Cerebellar cortex (tissue), 1 donor: ENCODE measurements around the gene GATAD1.
"Not testable (repeated sequence)": the region's sequence is repeated elsewhere in the genome, so short reads cannot be mapped to it uniquely, and the experiment has no call there.

Experiments
- DNase-seq: peaks from one replicate; pipeline ENCODE4 v3.0.0-alpha.2; 2015; ENCODE audit warnings: low spot score

Gene GATAD1

GRCh38 chr7:92483624-92484023 is 36.3 kb downstream of the GATAD1 start:
- not testable (repeated sequence) for DNase-seq

DNA sequence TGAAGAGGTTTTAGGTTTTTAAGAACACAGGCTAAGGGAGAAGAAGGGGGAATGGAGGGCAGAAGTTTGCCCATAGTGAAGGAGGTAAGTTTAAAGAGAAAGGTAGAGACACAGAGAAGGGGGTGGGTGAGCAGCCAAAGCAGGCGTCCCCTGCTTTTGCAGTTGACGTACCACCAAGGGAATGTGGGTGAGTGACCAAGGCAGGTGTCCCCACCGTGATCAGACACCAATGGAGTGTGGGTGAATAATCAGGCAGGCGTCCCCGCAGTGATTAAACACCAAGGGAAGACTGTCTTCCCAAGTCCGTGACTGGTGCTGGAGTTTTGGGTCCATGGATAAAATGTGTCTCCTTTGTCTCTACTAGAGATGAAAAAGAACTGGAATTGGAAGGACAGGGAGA is 36.9 kb downstream of the GATAD1 start:
- not testable (repeated sequence) for DNase-seq

DNA sequence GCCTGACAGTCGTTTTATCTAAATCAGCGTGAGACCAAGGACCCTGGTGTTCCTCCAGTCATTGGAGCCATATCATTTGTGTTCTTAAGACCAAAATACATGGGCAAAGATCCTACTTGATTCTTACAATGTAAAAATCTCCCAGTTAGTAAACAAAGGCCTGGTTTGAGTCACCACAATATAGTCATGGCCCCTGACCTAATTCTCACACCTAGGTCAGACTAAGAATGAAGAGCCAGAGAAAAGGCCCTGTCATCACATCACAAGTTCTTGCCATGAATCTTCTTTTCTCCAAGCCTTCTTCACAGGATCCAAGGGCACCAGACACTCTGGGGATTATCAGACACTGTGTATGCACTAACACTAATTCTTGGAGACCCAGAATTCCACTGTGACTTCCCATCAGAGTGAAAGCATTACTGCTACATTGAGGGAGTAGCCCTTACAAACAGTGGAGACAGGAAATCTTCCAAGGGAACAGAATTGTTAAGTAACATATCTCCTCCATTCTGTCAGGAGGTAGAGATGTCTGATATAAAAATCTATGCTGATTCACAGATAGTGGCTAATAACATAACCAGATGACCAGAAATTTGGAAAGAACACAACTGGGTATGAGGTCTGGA is 38.1 kb downstream of the GATAD1 start:
- no peak for DNase-seq

- DNase-seq: no peak
Observed at GRCh38 chr7:92485974-92486373, 38.7 kb downstream of the GATAD1 start.

- DNase-seq: no peak
Observed at GRCh38 chr7:92487804-92488203, 40.5 kb downstream of the GATAD1 start.

DNA sequence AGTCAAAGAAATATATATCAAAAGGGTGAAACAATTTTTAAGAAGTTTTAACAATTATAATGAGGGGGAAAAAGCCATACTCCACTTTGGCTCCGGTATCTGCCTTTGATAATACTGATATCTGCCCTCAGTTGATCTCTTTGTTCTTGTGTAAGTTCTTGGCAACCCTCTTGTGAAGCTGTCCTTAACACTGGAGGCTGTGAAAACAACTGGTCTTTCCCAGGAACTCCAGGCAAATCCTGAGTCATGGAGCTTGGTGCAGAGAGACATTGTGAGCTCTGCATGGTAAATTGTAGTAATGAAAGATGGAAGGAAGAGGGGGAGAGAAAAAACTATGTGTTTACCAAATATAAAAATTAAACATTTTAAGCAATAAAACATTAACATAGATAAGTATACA is 42.4 kb downstream of the GATAD1 start:
- no peak for DNase-seq

DNA sequence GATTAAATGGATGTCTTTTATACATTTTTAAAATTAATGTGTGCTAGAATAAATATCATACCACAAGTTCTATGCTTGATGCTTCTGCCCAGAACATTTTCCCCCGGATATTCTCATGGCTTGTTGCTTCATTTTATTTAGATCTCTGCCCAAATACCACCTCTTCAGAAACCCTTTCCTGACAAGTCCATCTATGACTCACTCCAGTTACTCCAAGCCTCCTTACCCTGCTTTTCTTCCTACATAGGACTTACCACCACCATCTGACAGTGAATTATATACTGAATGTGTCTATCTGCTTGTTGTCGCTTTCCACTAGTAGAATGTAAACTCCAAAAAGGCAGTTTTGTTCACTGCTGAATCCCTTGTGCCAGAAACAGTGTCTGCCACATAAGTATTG is 49.6 kb downstream of the GATAD1 start:
- no peak for DNase-seq

DNA sequence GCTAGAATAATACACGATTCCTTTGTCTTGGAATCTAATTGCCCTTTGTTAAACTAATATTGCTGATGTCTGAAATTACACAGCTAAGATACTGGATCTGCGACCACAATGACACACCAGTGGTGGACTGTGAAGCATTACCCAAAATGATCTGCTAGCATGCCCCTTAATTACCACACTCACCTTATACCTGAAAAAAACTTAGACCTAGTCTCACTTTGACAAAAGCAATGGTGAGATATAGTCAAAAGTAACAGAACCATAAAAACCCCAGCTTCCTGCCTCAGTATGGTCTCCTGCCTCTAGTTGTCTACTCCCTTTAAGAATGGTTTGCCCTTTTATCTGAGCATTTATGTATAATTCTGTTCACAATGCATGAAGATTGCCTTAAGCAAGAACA is 51.3 kb downstream of the GATAD1 start:
- no peak for DNase-seq

GRCh38 chr7:92503767-92504166 is 56.5 kb downstream of the GATAD1 start:
- no peak for DNase-seq

DNA sequence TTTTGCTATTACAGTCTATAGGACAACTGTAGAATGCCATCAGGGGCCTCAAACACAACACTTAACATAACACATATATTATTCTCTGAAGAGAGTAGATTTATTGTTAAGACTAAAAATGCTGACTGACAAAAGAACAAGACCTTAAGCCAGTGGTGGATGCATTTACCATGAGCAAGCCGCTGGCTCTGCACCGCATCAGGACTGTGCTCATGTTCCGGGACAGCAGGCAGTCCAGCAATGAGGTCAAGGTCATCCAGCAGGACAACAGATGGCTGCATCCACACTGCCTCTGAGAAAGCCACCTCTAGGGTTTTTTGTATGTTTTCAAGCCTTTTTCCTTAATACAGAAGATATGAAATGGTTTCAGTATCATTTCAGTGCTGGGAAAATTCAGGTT is 57.3 kb downstream of the GATAD1 start:
- DNase-seq: no peak

GRCh38 chr7:92506363-92506762 is 59.1 kb downstream of the GATAD1 start:
- DNase-seq: no peak

GRCh38 chr7:92508946-92509345 is 61.7 kb downstream of the GATAD1 start:
- no peak for DNase-seq
